ENCODE data around the gene ANKRD27.

DNA sequence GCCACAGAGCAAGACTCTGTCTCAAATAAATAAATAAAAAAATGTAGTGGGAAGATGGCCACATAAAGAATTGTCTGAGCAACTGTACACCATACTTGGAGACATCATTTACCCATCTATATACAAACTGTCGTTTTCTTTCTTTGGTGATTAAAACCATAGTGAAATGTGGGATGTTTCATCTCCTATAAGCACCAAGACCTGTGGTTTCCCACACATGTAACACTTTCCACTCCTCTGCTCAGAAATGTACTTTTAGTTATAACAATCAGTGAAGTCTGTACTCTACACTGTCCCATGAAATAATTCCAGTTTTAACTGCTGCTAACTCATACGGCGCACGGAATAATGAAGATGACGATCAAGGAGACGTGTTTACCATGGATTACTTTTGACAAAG lies 75.7 kb downstream of the ANKRD27 start:
- TF ChIP-seq CTCF (IDR thresholded peaks at IDR 0.05), result no peak
- TF ChIP-seq POLR2A (IDR thresholded peaks at IDR 0.05), result no peak
